SH-SY5Y (cell line): ENCODE results near the gene SNAP29.

Experiments
- GATA2 ChIP-seq: IDR thresholded peaks from 2 replicates; pipeline ENCODE4 v1.6.1; 2011; ENCODE audit warnings: mild to moderate bottlenecking, low read depth, low read length
- GATA3 ChIP-seq: IDR thresholded peaks from 2 replicates; pipeline ENCODE4 v1.6.1; 2011; ENCODE audit warnings: low read depth, mild to moderate bottlenecking, low read length, moderate library complexity

DNA sequence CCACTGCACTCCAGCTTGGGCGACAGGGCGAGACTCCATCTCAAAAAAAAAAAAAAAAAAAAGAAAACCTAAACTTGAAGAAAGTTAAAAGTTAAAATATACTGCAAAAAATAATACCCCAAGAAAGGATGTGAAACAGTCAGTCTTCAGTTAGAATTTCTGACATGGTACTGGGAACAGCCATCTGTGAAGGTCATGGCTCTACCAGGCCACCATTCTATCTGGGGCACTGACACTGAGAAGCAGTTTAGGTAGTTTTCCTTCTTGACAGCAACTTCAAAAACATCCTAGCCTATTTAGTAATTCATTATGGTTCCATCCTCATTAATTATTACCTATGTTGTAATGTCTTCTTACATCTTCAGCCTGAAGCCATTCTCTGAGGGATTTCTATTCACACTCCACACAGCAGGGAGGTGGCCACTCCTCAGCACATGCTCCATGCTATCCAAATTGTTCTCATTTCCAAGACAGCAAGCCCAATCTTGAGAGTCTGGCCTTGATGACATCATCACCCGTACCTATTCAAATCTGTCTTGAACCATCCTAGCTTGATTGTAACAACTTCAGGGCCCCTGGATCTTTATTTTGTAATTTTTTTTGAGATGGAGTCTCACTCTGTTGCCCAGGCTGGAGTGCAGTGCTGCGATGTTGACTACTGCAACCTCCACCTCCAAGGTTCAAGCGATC lies 46.7 kb upstream of the SNAP29 start:
- no peak for TF ChIP-seq GATA3
- no peak for TF ChIP-seq GATA2
